ENCODE results near the gene OR9G1.

- no peak for TF ChIP-seq SIN3A (IDR thresholded peaks at IDR 0.05; ENCODE audit: low read depth)
- no peak for TF ChIP-seq FOSL1 (IDR thresholded peaks at IDR 0.05; ENCODE audit: low read depth)
- no peak for TF ChIP-seq EZH2 (IDR thresholded peaks at IDR 0.05)
- TF ChIP-seq, protein P1, sequence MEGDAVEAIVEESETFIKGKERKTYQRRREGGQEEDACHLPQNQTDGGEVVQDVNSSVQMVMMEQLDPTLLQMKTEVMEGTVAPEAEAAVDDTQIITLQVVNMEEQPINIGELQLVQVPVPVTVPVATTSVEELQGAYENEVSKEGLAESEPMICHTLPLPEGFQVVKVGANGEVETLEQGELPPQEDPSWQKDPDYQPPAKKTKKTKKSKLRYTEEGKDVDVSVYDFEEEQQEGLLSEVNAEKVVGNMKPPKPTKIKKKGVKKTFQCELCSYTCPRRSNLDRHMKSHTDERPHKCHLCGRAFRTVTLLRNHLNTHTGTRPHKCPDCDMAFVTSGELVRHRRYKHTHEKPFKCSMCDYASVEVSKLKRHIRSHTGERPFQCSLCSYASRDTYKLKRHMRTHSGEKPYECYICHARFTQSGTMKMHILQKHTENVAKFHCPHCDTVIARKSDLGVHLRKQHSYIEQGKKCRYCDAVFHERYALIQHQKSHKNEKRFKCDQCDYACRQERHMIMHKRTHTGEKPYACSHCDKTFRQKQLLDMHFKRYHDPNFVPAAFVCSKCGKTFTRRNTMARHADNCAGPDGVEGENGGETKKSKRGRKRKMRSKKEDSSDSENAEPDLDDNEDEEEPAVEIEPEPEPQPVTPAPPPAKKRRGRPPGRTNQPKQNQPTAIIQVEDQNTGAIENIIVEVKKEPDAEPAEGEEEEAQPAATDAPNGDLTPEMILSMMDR (IDR thresholded peaks at IDR 0.05 in 2 of 3, conservative IDR thresholded peaks at IDR 0.05 in 1 of 3; ENCODE audit: borderline replicate concordance in 1 of 3, insufficient read depth in 1 of 3, low read depth in 2 of 3, low read length in 2 of 3): no peak
Measured at GRCh38 chr11:56663386-56663785, 35.5 kb upstream of the OR9G1 start, which contains the start of gene OR5AR1.

Measured in HCT116 (cell line).